HepG2 (cell line): ENCODE results near the gene LLGL1. TPM values are rescaled to one million over a fixed set of nuclear protein-coding genes. Genes with fewer than 3 reads are reported as not detected.
A peak's percentile ranks its signal among the peaks of the same experiment; 100 is the strongest.

Source experiments
- ATAC-seq: fragments of 200-7000 bp; cut with Tn5 transposase; 3 replicates; pipeline ENCODE4 v1.9.1; 2020; ENCODE audit warnings: mild to moderate bottlenecking, moderate library complexity
- BruUV-seq: library from RNA; stranded (reverse); fragments of 400-500 nt; replicated peaks from 2 replicates; lab custom pipeline; 2021; lab: Mats Ljungman, UMichigan
- CTCF ChIA-PET: fragments of 300-600 bp; formaldehyde crosslinking; extraction: SDS; loops from one replicate; lab custom pipeline; 2021; ENCODE audit warnings: low total read pairs, inconsistent platforms, low intra/inter-chr PET ratio; lab: Yijun Ruan, JAX
- POLR2A ChIA-PET: fragments of 350-600 bp; sonication (Branson Sonifier 250); formaldehyde crosslinking; loops from one replicate; lab custom pipeline; 2020; ENCODE audit warnings: antibody characterized with exemption, inconsistent platforms; lab: Yijun Ruan, JAX
- DNase-seq: peaks from one replicate; pipeline ENCODE4 v3.0.0-alpha.2; 2015; ENCODE audit warnings: low spot score
- FAIRE-seq: peaks from 3 replicates; lab custom pipeline; 2011; peaks lifted over from hg19 to GRCh38; lab: Jason Lieb, UNC
- H2AFZ ChIP-seq: one replicate; pipeline ENCODE4 v1.6.1; 2011; ENCODE audit warnings: low read length, inconsistent platforms
- H3K27ac ChIP-seq: fragments of 300-600 bp; 3 replicates; pipeline ENCODE4 v1.8.0; 2011; ENCODE audit warnings: mixed run types, mild to moderate bottlenecking, mixed read lengths, low read length, inconsistent platforms; ENCODE audit not compliant: insufficient read depth; ENCODE audit errors: extremely low read length
- H3K27me3 ChIP-seq, 2 experiments: fragments of 200-600 bp in 1 of 2; 2 replicates in 1 of 2; 3 replicates in 1 of 2; pipeline versions ENCODE4 v1.6.0 to v1.8.0; 2011; ENCODE audit warnings: low read length in 2 of 2, mild to moderate bottlenecking in 2 of 2, moderate library complexity in 2 of 2, inconsistent platforms in 1 of 2; ENCODE audit not compliant: insufficient read depth in 2 of 2, control insufficient read depth in 1 of 2
- H3K36me3 ChIP-seq, 2 experiments: fragments of 200-600 bp in 1 of 2; replicated peaks in 1 of 2; 2 replicates in 1 of 2; 3 replicates in 1 of 2; pipeline versions ENCODE4 v1.5.1 to v1.8.0; 2011; ENCODE audit warnings: low read length in 2 of 2, inconsistent platforms in 1 of 2; ENCODE audit not compliant: insufficient read depth in 2 of 2, control insufficient read depth in 1 of 2
- H3K4me1 ChIP-seq: 2 replicates; pipeline ENCODE4 v1.5.1; 2012; ENCODE audit warnings: low read length, inconsistent platforms; ENCODE audit not compliant: insufficient read depth
- H3K4me2 ChIP-seq: 2 replicates; pipeline ENCODE4 v1.6.0; 2011; ENCODE audit warnings: low read depth, low read length, inconsistent platforms
- H3K4me3 ChIP-seq, 3 experiments: fragments of 200-600 bp in 1 of 3; sonication (generic), shearing (Covaris generic) in 1 of 3; replicated peaks in 1 of 3; 2 replicates each; pipeline ENCODE4 v1.5.1; 2011 to 2016; ENCODE audit warnings: low read length in 3 of 3, inconsistent platforms in 2 of 3, low read depth in 2 of 3, mild to moderate bottlenecking in 2 of 3, control low read depth in 1 of 3, mixed read lengths in 1 of 3; ENCODE audit not compliant: insufficient read depth in 1 of 3
- H3K79me2 ChIP-seq: one replicate; pipeline ENCODE4 v1.6.1; 2011; ENCODE audit warnings: low read length, inconsistent platforms; ENCODE audit not compliant: insufficient read depth
- H3K9ac ChIP-seq: 2 replicates; pipeline ENCODE4 v1.6.0; 2011; ENCODE audit warnings: mild to moderate bottlenecking, low read depth, low read length, inconsistent platforms; ENCODE audit not compliant: insufficient read depth
- H3K9me3 ChIP-seq: 2 replicates; pipeline ENCODE4 v1.5.1; 2012; ENCODE audit warnings: mild to moderate bottlenecking, low read length
- H4K20me1 ChIP-seq: 2 replicates; pipeline ENCODE4 v1.6.0; 2011; ENCODE audit warnings: inconsistent platforms, mild to moderate bottlenecking, low read length, moderate library complexity; ENCODE audit not compliant: insufficient read depth
- ATF1 ChIP-seq: IDR thresholded peaks from 2 replicates; pipeline ENCODE4 v1.6.1; 2016; ENCODE audit warnings: mild to moderate bottlenecking, control low read depth
- HDAC6 ChIP-seq: fragments of 200-600 bp; sonication (generic); IDR thresholded peaks from 2 replicates; pipeline ENCODE4 v1.7.0; 2017; ENCODE audit warnings: mild to moderate bottlenecking, antibody characterized with exemption, low read length, low read depth
- HNF4G ChIP-seq, 2 experiments: sonication (generic) in 1 of 2; formaldehyde crosslinking in 1 of 2; IDR thresholded peaks; 2 replicates each; pipeline versions ENCODE4 v1.4.0 to v1.6.1; 2011 to 2020; ENCODE audit warnings: borderline replicate concordance in 2 of 2, low read depth in 2 of 2, mild to moderate bottlenecking in 2 of 2, low read length in 1 of 2, missing genetic modification reagents in 1 of 2, moderate library complexity in 1 of 2
- SALL1 ChIP-seq: sonication (generic); formaldehyde crosslinking; IDR thresholded peaks from 2 replicates; pipeline ENCODE4 v1.8.0; 2022; ENCODE audit warnings: mild to moderate bottlenecking, missing genetic modification reagents
- ZNF136 ChIP-seq: sonication (generic); formaldehyde crosslinking; IDR thresholded peaks from 2 replicates; pipeline ENCODE4 v1.8.1; 2022; ENCODE audit warnings: low read depth, mild to moderate bottlenecking, moderate library complexity, missing genetic modification reagents
- ZNF256 ChIP-seq: sonication (generic); formaldehyde crosslinking; conservative IDR thresholded peaks from 2 replicates; pipeline ENCODE4 v1.4.0; 2020; ENCODE audit warnings: missing genetic modification reagents
- ZNF431 ChIP-seq: sonication (generic); formaldehyde crosslinking; IDR thresholded peaks from 2 replicates; pipeline ENCODE4 v1.9.0; 2022; ENCODE audit warnings: missing genetic modification reagents, low read depth, mild to moderate bottlenecking, borderline replicate concordance
- ZNF878 ChIP-seq: sonication (generic); formaldehyde crosslinking; IDR thresholded peaks from 2 replicates; pipeline ENCODE4 v1.8.1; 2023; ENCODE audit warnings: mild to moderate bottlenecking, missing genetic modification reagents, moderate library complexity
- WGBS: methylation state at CpG from one replicate; pipeline ENCODE4 v1.1.6; 2017; ENCODE audit warnings: low lambda C conversion rate; 5-methylcytosine and 5-hydroxymethylcytosine counted together
- in situ Hi-C: cut with HindIII; loops from 2 replicates; pipeline ENCODE4 v1.10.0; 2017; ENCODE audit warnings: low pct_unique_long_range_greater_than_20kb; ENCODE audit not compliant: extremely low pct_ligation_motif_present
- intact Hi-C: fragments of 100-400 bp; cut with micrococcal nuclease; formaldehyde crosslinking; loops from one replicate; pipeline ENCODE4 v1.10.0; 2022; ENCODE audit not compliant: unreplicated experiment
- polyA plus RNA-seq, 8 experiments: library from polyadenylated mRNA; depleted of rRNA in 3 of 8; stranded (reverse) in 7 of 8; unstranded in 1 of 8; fragments of >200 nt; fragmentation: Illumina TruSeq in 4 of 8; extraction: Trizol in 4 of 8; gene quantifications; 2 replicates each; pipeline versions ENCODE4 v1.2.1 to v1.2.3, GENCODE V29; 2011 to 2016; ENCODE audit warnings: low read depth in 4 of 8, missing spikeins in 1 of 8, mixed read lengths in 1 of 8; ENCODE audit not compliant: insufficient read depth in 1 of 8
- total RNA-seq, 5 experiments: library from RNA; depleted of rRNA; stranded (reverse); fragments of >200 nt; fragmentation: Illumina TruSeq; extraction: Trizol; gene quantifications; 2 replicates each; pipeline ENCODE4 v1.2.3, GENCODE V29; 2016; ENCODE audit warnings: low read depth in 1 of 5
- TF ChIP-seq, protein P1 (sequence below): sonication (generic); formaldehyde crosslinking; IDR thresholded peaks from 2 replicates; pipeline ENCODE4 v1.8.0; 2022; ENCODE audit warnings: mild to moderate bottlenecking, missing genetic modification reagents, borderline replicate concordance
- TF ChIP-seq, protein P2 (sequence below): sonication (generic); formaldehyde crosslinking; IDR thresholded peaks from 2 replicates; pipeline ENCODE4 v1.4.0; 2020; ENCODE audit warnings: mild to moderate bottlenecking, missing genetic modification reagents
- TF ChIP-seq, protein P3 (sequence below): sonication (generic); formaldehyde crosslinking; IDR thresholded peaks from 2 replicates; pipeline ENCODE4 v1.4.0; 2020; ENCODE audit warnings: missing genetic modification reagents, borderline replicate concordance
- TF ChIP-seq, protein P4 (sequence below): fragments of 450-650 bp; IDR thresholded peaks from 2 replicates; pipeline ENCODE4 v1.6.1; 2016
- TF ChIP-seq, protein P5 (sequence below): sonication (generic); formaldehyde crosslinking; IDR thresholded peaks from 2 replicates; pipeline ENCODE4 v1.4.0; 2020; ENCODE audit warnings: missing genetic modification reagents

The LLGL1 gene
- total and polyA plus RNA-seq, 2 of the 13 experiments (the other 11 are each of a cell fraction or from before 2014, with no cell fraction given), result 15.0 to 15.3 TPM

GRCh38 chr17:18226284-18226945 lies 980 bp downstream of the LLGL1 start:
- WGBS, result 23% methylated on average over 15 of the region's 16 CpGs
- Histone ChIP-seq H3K4me3 (peak overlapping the region; percentile 85 to 96 (median 89)), H2AFZ (no peak overlapping the region), H3K9ac (peak overlapping the region; percentile 79; the same call in 1 of the 2 replicates), H3K4me2 (peak overlapping the region; percentile 97), H3K9me3 (no peaks in the 10 kb centered on the region), H3K27me3 (no peaks in the 10 kb centered on the region; a peak in 1 of 5 replicates), H3K4me1 (peaks cover 54% of the 10 kb centered on the region), H3K36me3 (no peaks in the 10 kb centered on the region), H3K79me2 (peaks cover 21% of the 10 kb centered on the region), H4K20me1 (peaks cover 4% of the 10 kb centered on the region; the same call in 1 of the 2 replicates), H3K27ac (no peak overlapping the region)
- in situ Hi-C loops, result no loop called here
- CTCF ChIA-PET, result no interaction called here
- TF ChIP-seq HDAC6 (no peak), ZNF256 (CRISPR knock-in tag) (no peak), ZNF136 (CRISPR knock-in tag) (no peak), HNF4G (IDR thresholded peaks at IDR 0.05; ENCODE audit: borderline replicate concordance, low read depth, low read length) (no peak), HNF4G (CRISPR knock-in tag; IDR thresholded peaks at IDR 0.05; ENCODE audit: borderline replicate concordance, low read depth) (0 out of 2 replicates have a peak, but pooled peaks have one; percentile 27), ATF1 (CRISPR knock-in tag) (no peak), ZNF878 (CRISPR knock-in tag) (no peak), ZNF431 (CRISPR knock-in tag) (no peak), SALL1 (CRISPR knock-in tag) (0 out of 2 replicates have a peak, but pooled peaks have one; percentile 4)
- TF ChIP-seq, protein P1, sequence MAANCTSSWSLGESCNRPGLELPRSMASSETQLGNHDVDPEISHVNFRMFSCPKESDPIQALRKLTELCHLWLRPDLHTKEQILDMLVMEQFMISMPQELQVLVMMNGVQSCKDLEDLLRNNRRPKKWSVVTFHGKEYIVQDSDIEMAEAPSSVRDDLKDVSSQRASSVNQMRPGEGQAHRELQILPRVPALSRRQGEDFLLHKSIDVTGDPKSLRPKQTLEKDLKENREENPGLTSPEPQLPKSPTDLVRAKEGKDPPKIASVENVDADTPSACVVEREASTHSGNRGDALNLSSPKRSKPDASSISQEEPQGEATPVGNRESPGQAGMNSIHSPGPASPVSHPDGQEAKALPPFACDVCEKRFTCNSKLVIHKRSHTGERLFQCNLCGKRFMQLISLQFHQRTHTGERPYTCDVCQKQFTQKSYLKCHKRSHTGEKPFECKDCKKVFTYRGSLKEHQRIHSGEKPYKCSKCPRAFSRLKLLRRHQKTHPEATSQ (CRISPR knock-in tag), result no peak
- TF ChIP-seq, protein P2, sequence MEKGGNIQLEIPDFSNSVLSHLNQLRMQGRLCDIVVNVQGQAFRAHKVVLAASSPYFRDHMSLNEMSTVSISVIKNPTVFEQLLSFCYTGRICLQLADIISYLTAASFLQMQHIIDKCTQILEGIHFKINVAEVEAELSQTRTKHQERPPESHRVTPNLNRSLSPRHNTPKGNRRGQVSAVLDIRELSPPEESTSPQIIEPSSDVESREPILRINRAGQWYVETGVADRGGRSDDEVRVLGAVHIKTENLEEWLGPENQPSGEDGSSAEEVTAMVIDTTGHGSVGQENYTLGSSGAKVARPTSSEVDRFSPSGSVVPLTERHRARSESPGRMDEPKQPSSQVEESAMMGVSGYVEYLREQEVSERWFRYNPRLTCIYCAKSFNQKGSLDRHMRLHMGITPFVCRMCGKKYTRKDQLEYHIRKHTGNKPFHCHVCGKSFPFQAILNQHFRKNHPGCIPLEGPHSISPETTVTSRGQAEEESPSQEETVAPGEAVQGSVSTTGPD (CRISPR knock-in tag), result no peak
- TF ChIP-seq, protein P3, sequence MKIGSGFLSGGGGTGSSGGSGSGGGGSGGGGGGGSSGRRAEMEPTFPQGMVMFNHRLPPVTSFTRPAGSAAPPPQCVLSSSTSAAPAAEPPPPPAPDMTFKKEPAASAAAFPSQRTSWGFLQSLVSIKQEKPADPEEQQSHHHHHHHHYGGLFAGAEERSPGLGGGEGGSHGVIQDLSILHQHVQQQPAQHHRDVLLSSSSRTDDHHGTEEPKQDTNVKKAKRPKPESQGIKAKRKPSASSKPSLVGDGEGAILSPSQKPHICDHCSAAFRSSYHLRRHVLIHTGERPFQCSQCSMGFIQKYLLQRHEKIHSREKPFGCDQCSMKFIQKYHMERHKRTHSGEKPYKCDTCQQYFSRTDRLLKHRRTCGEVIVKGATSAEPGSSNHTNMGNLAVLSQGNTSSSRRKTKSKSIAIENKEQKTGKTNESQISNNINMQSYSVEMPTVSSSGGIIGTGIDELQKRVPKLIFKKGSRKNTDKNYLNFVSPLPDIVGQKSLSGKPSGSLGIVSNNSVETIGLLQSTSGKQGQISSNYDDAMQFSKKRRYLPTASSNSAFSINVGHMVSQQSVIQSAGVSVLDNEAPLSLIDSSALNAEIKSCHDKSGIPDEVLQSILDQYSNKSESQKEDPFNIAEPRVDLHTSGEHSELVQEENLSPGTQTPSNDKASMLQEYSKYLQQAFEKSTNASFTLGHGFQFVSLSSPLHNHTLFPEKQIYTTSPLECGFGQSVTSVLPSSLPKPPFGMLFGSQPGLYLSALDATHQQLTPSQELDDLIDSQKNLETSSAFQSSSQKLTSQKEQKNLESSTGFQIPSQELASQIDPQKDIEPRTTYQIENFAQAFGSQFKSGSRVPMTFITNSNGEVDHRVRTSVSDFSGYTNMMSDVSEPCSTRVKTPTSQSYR (CRISPR knock-in tag), result no peak
- TF ChIP-seq, protein P4, sequence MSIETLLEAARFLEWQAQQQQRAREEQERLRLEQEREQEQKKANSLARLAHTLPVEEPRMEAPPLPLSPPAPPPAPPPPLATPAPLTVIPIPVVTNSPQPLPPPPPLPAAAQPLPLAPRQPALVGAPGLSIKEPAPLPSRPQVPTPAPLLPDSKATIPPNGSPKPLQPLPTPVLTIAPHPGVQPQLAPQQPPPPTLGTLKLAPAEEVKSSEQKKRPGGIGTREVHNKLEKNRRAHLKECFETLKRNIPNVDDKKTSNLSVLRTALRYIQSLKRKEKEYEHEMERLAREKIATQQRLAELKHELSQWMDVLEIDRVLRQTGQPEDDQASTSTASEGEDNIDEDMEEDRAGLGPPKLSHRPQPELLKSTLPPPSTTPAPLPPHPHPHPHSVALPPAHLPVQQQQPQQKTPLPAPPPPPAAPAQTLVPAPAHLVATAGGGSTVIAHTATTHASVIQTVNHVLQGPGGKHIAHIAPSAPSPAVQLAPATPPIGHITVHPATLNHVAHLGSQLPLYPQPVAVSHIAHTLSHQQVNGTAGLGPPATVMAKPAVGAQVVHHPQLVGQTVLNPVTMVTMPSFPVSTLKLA, result no peak
- TF ChIP-seq, protein P5, sequence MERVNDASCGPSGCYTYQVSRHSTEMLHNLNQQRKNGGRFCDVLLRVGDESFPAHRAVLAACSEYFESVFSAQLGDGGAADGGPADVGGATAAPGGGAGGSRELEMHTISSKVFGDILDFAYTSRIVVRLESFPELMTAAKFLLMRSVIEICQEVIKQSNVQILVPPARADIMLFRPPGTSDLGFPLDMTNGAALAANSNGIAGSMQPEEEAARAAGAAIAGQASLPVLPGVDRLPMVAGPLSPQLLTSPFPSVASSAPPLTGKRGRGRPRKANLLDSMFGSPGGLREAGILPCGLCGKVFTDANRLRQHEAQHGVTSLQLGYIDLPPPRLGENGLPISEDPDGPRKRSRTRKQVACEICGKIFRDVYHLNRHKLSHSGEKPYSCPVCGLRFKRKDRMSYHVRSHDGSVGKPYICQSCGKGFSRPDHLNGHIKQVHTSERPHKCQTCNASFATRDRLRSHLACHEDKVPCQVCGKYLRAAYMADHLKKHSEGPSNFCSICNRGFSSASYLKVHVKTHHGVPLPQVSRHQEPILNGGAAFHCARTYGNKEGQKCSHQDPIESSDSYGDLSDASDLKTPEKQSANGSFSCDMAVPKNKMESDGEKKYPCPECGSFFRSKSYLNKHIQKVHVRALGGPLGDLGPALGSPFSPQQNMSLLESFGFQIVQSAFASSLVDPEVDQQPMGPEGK (CRISPR knock-in tag), result peak; percentile 41; the same call in 1 of the 2 replicates
- TSS peak; percentile 57 for BruUV-seq
- DNase-seq (no peak), ATAC-seq (no peak), FAIRE-seq (no peak)
- intact Hi-C loops, result no loop called here
- POLR2A ChIA-PET, result interaction anchor here (3.2 kb wide), 1 partner anchor 43 kb away, joined by 29 read pairs; the partner anchor contains the start of gene ALKBH5
